IPS DF 4.7 (cell line): ENCODE results near the gene MEAK7.
"Not testable (repeated sequence)": the region's sequence is repeated elsewhere in the genome, so short reads cannot be mapped to it uniquely, and the experiment has no call there.

ENCODE experiments used
- DNase-seq: peaks from one replicate; pipeline ENCODE4 v3.0.0-alpha.2; 2013; ENCODE audit warnings: low spot score; ENCODE audit errors: extremely low read depth

Gene MEAK7

DNA sequence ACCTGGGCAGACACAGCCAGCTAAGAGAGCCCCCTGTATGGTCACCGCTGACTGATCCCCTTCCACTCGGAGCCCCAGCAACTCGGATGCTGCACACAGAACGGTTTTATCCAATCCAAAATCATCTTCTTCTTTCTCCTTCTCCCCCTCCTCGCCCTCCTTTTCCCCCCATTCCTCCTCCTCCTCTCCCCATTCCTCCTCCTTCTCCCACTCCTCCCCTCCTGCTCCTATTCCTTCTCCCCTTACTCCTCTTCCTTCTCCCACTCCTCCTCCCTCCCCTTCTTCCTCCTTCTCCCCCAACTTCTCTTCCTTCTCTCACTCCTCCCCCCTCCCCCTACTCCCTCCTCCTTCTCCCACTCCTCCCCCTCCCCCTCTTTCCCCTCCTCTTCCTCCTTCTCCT is 30.4 kb upstream of the MEAK7 start:
- no peak for DNase-seq

DNA sequence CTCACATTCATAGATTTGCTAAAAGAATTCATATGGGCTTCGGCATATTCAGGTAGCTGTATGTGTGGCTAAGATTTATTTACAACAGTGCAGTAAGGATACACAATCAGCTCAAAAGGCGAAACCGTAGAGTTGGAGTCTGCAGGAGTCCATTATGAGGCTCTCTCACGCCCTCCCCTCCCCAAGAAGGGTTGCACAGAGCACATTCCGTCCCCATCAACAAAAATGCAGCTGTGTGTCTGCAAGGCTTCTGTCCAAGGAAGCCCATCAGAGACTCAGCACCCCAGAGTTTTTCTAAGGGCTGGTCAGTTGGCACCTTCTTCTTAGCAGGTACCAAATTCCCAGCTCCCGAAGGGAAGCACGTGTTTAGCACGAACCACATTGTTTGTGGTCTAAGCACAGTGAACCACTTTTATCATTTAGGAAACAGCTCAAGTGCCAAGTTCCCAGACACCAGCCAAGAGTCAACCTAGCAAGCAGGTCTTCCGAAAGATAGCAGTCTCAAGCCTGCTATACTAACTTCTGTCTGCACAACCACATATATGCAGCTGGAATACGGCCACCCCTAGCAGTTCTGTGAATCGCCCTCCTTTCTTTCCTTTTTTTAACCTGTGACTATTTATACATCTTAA is 28.5 kb upstream of the MEAK7 start:
- DNase-seq, result no peak

DNA sequence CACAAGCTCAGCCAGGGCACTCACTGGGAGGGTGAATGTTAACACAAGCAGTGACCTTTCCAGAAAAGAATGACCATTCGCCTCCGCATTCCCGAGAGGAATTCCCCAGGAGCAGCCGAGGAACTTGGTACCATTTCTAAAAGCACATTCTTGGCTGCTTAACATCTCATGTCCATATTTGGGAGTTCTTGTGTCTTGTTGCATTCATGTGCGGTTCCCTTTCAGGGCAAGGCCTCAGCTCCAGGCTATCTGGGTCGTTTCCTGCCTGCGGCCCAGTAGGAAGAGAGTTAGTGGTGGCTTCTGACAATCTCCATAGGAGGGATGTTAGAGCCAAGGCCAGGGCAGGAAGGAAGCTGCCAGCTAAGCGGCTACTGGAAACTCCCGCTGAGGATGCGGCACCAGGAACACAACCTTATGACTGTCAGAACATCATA is 27.8 kb upstream of the MEAK7 start:
- peak; percentile 56 for DNase-seq

DNA sequence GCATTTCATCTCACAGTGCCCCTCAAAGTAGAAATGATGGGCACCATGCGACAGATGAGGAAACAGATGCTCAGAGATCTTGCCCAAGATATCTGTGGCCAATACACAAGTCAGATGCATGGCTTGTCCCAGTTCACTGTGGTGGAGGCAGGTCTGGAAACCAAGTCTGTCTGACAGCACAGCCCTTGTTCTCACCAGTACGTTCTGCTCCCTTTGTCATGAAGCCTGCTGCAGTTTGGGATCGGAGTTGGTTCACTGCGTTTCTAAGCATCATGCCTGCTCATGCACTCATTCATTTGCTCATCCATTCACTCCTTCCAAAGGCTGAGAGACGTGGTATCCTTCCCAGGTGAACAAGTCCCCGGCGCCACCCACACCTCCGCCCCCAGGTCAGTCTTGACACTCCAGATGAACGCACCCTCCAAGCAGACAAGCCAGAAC is 27.2 kb upstream of the MEAK7 start:
- DNase-seq, result no peak

DNA sequence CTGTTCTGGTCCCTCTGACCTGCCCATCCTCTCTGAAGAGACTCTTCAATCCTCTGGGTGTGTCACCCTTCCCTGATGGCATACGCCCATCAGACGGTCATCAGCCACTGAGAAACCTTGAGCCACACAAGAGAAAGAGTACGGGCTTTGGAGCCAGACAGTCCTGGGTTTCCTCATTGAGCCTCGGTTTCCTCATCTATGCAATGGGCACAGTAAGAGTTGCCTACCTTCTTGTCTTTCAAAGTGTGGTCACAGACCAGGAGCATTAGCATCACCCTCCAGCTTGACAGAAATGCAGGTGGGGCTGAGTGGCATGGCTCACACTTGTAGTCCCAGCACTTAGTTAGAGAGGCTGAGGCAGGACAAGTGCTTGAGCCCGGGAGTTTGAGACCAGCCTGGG is 26.1 kb upstream of the MEAK7 start:
- DNase-seq, result no peak

DNA sequence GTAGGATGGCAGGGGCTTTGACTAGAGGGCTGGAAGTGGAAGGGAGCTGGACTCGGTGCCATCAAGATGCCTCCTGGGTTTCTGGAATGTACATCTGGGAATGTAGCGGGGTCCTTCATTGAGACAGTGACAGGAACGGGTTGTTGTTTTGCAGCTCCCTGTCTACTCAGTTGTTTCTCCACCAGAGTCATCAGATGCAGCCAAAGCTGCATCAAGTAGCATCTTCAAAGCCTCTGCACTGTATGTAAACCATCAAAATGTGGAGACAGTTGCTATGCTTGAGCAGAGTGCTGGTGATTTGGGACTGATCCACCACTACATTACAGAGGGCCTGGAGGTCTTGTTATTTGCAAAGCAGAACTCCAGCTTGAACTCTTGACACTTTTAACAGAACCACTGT is 25.1 kb upstream of the MEAK7 start:
- DNase-seq, result no peak

DNA sequence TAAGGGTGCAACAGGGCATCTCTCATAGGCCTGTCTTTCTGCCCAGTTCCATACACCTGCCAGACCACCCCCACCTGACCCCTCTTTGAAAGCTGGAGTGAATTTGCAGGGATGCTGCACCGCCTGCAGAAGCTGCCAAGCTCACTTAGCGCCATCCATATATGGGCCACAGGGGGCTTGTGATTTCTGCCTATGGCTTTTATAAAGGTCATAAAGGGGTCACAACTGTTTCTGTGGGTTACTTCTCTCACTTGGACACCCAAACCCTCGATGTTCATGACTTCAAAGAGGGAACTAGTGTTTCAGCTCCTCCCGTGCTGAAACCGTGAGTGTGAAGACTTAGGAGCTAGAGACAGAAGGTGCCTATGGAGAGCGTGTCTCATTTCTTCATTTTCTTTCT is 23.9 kb upstream of the MEAK7 start:
- DNase-seq, result no peak

DNA sequence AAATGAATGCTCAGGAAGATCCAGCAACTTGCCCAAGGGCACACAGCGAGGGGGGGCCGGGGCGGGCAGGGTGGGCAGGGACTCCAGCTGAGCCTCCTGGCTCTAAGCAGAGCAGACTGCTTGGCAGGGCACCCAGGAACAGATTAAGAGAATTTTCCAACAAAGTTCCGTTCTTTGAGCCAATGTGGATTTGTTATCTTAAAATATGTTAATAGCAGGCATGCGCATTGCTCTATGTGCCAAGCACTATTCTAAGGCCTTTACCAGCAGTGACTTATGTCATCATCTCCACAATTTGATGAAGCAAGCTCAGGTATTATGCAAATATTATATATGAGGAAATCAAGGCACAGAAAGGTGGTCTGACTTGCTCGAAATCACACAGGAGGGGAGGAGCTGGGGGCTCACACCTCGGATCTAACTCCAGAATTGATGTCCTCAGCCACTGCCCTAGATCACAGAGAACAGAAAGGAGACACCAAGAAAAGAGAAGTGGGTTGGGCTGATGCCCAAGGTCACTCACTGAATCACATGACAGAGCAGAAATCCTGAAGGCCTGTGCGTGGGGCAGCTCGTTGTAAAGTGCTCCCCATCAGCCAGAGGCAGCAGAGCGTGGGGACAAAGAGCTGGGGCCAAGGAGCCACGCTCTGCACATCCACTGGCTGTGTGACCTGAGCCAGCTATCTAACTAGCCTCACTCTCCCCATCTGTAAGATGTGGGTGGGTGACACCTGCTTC is 23.2 kb upstream of the MEAK7 start:
- DNase-seq, result no peak

DNA sequence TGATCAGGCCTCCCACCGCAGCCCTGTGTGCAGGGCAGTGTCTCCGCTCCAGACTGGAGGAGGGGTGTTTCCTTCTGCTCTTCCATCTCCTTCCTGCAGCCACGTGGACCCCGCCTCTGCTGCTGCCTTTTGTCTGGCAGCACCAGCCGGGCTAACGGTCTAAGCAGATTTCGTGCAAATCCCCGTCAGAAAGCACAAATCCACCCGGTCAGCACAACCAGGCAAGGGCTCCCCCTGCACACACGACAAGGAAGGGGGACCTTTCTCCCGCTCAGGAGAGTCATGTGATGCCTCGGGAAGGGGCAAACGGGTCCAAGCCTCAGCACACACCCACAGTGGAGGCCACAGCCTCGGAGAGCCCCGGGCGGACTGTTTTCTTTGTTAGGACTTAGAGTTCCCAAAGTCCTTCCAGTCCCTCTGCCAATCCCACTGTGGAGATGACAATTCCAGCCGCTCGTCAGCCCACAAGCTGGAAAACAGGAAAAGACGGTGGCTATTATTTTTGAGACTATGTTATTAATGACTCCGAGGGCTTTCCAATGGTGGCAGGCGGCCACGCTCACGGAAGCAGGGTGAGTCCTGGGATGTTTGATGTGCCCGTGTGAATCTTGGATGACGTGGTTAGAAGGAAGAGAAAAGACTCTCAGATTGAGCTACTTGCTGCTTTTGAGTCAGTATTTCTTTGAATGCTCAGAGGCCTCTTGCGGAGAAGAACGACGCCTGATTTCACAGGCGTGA is 22.5 kb upstream of the MEAK7 start:
- no peak for DNase-seq

DNA sequence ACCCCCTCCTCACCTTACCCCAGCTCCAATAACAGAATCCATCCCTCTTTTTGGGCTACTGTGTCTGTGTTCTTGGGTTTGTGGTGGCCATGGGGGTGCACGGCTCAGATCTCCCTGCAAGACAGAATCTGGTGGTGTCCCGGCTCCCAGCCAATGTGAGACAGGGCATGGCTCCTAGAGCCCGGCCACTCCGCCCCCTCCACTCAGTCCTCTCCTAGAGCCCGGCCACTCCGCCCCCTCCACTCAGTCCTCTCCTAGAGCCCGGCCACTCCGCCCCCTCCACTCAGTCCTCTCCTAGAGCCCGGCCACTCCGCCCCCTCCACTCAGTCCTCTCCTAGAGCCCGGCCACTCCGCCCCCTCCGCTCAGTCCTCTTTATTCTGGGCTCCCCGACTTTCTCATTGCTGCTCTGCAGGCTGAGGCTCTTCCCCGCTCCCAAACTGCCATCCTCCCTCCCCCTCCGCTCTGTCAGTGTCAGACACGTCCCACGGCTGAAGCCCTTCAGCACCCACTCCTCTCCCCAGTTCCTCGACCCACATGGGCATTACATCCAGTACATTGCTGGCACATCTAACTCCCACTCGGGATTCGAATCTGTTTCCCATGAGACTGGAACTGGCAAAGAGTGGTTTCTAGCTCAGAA is 20.6 kb upstream of the MEAK7 start:
- DNase-seq, result not testable (repeated sequence)

DNA sequence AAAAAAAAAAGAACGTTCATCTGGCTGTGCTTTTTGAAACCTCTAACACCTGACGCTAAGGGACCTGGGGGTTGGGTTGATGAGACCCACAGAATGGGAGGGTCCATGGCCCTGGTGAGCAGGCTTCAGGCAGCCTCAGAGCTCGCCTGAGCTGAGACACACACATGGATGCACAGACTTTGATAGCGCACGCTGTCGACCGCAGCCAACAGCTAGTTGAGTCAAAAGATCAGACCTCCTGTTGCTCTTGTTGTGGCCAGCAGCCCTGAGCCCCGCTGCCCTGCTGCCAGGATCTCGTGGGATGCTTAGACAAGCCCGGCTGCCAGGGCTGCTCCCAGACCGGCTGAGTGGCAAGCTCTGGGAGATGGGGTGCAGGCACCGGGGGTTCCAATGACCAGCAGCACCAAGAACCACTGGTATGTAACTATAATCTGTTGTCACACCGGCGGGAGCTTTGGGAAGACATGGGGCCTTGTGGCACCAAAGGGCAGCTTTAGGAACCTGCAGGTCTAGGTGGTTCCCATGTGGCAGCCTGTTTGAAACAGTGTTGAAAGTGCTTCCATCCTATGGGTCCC is 20.0 kb upstream of the MEAK7 start:
- DNase-seq, result no peak

DNA sequence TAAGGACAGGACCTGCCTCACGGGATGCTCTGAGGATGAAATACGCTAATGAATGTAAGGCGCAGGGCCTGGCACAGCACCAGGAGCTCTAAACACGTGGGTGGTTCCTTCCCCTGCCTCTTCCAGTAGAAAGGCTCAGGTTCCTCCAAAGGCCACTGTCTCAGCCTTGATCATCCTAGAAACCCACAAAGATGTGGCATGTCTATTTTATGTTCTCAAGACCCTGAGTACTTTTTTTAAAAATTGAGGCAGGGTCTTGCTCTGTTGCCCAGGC is 17.0 kb upstream of the MEAK7 start:
- DNase-seq, result no peak

DNA sequence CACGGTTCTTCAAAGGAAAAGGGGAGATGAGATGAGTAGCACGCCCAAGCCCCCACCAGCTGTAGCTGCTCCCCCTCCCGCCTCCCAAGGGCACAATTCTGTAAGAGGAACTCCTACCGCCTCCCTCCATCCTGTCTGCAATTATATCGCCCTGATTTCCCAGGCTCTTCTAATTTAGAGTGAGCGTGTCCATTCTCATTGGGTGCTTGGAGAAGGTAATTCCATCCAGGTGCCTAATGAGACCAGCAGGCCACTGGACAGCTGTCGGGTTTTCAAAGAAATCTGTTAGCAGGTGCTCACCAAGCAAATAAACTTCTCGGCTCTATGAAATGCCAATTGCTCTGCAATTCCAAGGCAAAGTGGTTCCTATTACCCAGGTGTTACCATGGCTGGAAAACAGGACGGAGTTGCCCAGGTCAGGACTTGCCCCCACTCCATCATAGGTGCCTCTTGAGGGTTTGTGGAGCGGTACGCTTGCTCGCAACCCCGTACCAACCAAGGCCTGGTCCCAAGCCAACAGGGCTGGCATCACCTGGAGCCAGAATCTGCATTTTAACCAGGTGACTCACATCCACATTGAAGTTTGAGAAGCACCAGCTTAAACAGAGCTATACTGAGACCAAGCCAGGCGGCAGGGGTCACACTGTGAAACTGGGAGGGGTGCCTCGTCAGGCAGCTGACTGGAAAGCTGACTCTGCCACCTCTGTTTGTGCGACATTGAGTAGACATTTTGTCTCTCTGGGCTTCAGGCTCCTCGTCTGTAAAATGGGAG is 16.5 kb upstream of the MEAK7 start:
- DNase-seq, result no peak

DNA sequence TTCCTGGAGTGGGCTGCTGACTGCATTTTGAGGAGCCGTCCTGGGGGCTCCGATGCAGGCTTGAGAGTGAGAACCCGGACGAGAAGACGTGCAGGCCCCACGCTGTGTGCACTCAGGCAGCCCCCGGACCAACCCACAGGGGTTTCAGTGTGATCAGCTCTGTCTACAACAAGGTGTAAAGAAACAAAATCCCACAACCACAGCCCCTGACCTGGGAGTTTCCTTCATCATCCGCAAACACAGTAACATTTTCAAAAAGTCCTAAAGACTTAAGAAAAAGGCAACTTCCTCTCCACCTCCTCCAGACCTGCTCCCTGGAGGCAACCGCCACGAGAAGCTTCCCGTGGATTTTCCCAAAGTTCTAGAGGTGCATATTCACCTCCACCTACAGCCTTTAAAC is 15.4 kb upstream of the MEAK7 start:
- DNase-seq, result no peak

DNA sequence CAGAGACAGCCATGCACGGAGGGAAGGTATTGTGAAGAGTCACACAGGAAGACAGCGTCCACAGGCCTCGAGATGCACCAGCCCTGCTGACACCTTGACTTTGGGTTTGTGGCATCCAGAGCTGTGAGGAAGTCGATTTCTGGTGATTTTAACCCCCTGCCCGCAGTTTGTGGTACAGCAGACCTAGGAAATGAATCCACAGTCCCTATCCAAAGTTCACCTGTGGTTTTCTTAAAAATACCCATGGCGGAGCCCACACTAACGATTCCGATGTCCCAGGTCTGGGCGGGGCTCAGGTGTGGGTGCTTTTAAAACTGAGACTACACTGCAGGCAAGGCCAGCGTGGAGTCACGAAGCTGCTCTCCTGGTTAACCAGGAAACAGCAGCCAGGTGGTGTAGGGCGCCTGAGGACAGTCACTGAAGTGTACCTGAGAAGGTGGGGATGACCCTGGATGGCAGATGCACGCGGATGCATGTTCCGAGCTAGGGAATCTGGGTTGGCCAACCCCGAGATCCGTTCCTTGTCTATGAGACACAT is 14.4 kb upstream of the MEAK7 start:
- no peak for DNase-seq

DNA sequence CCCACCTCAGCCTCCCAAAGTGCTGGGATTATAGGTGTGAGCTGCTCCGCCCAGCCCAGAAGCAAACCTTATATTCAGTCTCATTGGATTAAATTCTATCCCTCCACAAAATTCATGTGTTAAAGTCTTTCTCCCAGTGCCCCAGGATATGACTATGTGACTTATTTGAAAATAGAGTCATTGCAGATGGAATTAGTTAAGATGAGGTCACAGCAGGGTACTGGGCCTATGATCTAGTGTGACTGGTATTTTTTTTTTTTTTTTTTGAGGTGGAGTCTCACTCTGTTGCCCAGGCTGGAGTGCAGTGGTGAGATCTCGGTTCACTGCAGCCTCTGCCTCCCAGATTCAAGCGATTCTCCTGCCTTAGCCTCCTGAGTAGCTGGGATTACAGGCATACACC is 13.8 kb upstream of the MEAK7 start:
- not testable (repeated sequence) for DNase-seq

DNA sequence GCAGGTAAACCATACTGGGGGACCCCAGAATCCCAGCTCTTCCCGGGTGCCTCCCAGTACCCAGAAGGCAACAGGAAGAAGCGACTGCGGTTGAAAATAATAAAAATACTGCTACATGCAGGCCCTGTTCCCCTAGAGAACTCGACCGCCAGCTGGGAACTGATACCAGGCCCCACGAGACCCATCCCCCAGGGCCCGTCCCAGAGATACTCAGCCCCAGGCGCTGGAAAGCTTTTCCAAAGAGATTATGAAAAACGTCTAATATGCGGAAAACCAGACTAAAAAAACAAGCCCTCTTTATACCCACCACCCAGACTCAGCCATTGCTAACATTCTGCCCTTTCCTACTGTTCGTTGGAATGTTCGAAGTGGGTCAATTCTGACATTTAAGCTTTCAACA is 12.9 kb upstream of the MEAK7 start:
- DNase-seq, result no peak

DNA sequence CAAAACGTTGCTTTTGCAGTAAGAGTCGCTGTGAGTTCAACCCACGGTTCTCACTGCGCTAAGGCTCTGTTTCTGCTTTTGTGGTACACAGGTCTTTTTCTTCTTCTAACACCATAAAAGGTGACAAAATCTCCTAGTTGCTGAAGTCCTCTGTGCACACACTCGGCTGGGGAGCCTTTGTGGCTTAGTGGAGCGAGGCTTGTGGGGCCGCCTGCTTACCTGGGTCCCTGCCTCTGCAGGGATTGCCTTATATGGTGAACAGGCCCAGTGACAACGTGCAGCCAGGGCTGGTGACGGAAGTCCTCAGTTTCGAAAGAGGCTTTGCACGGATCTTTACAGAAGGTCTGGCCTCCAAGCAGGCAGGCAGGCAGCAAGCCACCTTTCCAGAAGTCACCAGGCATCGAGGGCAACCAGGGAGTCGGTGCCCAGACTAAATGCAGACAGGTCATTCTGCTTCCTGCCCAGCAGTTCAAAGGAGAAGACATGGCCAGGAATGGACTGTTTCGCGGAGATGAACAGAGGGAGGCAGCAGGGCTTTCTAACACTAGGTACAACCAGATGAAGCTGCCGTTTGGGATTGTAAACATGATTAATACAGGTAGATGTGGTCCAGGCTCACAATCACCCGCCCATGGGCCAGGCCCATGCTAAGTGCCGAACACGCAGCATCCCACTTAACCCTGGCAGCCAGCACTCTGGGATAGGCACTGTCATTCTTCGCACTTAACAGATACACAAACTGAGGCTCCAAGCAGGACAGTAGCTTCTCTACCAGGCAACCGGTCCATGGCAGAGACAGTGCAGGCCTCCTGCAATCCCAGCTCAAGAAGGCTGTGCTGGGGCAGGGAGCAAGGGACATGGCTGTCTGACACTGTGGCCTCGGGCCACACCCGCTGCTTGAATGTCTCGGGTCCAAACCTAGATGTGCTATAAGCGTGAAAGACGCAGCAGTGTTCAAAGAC is 10.7 kb upstream of the MEAK7 start:
- DNase-seq, result no peak

DNA sequence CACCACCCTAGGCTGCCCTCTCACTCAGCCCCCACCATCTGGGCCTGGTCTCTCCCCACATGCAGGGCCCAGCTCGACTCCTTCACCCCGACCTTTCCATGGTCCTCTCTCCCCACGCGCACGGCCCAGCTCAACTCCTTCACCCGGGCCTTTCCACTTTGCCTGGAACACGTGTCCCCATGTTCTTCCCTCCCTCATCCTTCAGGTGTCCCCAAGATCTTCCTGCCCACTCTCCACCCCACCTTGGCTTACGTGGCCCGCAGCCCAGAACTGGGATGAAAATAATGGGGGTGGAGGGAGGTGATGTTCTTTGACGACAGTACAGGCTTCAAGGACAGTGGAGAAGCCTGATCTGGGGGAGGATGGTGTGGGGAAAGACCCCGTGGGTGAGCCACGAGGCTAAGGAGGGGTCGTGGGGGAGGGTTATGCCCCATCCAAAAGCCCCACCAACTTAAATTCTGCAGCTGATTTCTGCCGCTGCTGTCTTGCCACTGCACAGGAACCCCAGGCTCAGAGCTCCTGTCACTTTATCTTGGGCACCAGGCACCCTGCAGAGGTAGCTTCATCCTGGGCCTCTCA is 9.9 kb upstream of the MEAK7 start:
- no peak for DNase-seq
